GM23338 (cell line): ENCODE measurements around the gene BEND5. TPM values are rescaled to one million over a fixed set of nuclear protein-coding genes. Genes with fewer than 3 reads are reported as not detected.

Experiments
- ATAC-seq: fragments of 200-7000 bp; cut with Tn5 transposase; 3 replicates; pipeline ENCODE4 v1.9.1; 2020
- DNase-seq: peaks from one replicate; pipeline ENCODE4 v3.0.0-alpha.2; 2015; ENCODE audit warnings: low spot score
- H2AFZ ChIP-seq: fragments of 200-600 bp; sonication (generic); 2 replicates; pipeline ENCODE4 v1.8.0; 2016; ENCODE audit warnings: antibody characterized with exemption, mild to moderate bottlenecking, moderate library complexity
- H3F3A ChIP-seq: fragments of 200-600 bp; sonication (generic); replicated peaks from 2 replicates; pipeline ENCODE4 v1.8.0; 2017; ENCODE audit warnings: antibody characterized with exemption, mixed run types, low read depth
- H3K27ac ChIP-seq: fragments of 200-600 bp; sonication (generic); 2 replicates; pipeline ENCODE4 v1.6.1; 2016; ENCODE audit warnings: low read depth
- H3K27me3 ChIP-seq: fragments of 200-600 bp; sonication (generic); 2 replicates; pipeline ENCODE4 v1.8.0; 2016; ENCODE audit warnings: mild to moderate bottlenecking, mixed run types, moderate library complexity; ENCODE audit not compliant: insufficient read depth
- H3K36me3 ChIP-seq: fragments of 200-600 bp; sonication (generic); 2 replicates; pipeline ENCODE4 v1.8.0; 2016; ENCODE audit warnings: mild to moderate bottlenecking; ENCODE audit not compliant: insufficient read depth
- H3K4me1 ChIP-seq: fragments of 200-600 bp; sonication (generic); 2 replicates; pipeline ENCODE4 v1.8.0; 2016; ENCODE audit warnings: mild to moderate bottlenecking, moderate library complexity; ENCODE audit not compliant: insufficient read depth
- H3K4me2 ChIP-seq: fragments of 200-600 bp; sonication (generic); 2 replicates; pipeline ENCODE4 v1.7.1; 2017; ENCODE audit warnings: mixed run types
- H3K4me3 ChIP-seq: fragments of 200-600 bp; sonication (generic); 2 replicates; pipeline ENCODE4 v1.6.1; 2016; ENCODE audit warnings: mixed run types
- H3K79me2 ChIP-seq: fragments of 200-600 bp; sonication (generic); replicated peaks from 2 replicates; pipeline ENCODE4 v1.8.0; 2017; ENCODE audit warnings: mild to moderate bottlenecking; ENCODE audit not compliant: insufficient read depth
- H3K9me2 ChIP-seq: fragments of 200-600 bp; sonication (generic); 2 replicates; pipeline ENCODE4 v1.8.0; 2017; ENCODE audit not compliant: insufficient read depth
- H4K20me1 ChIP-seq: fragments of 200-600 bp; sonication (generic); replicated peaks from 2 replicates; pipeline ENCODE4 v1.8.0; 2017; ENCODE audit warnings: mild to moderate bottlenecking; ENCODE audit not compliant: insufficient read depth
- H3K27ac Mint-ChIP-seq: 2 replicates; pipeline ENCODE4 v1.8.0; 2020; ENCODE audit warnings: inconsistent platforms, mild to moderate bottlenecking, moderate library complexity, mixed read lengths
- H3K27me3 Mint-ChIP-seq: 3 replicates; pipeline ENCODE4 v1.8.0; 2022; ENCODE audit warnings: low read depth, mild to moderate bottlenecking, moderate library complexity, mixed read lengths, inconsistent platforms; ENCODE audit not compliant: insufficient read depth, poor library complexity
- H3K36me3 Mint-ChIP-seq: 3 replicates; pipeline ENCODE4 v1.8.0; 2021; ENCODE audit warnings: low read depth, mild to moderate bottlenecking, inconsistent platforms, moderate library complexity, mixed read lengths
- H3K4me1 Mint-ChIP-seq: 3 replicates; pipeline ENCODE4 v1.8.0; 2020; ENCODE audit warnings: mild to moderate bottlenecking, inconsistent platforms, mixed read lengths
- H3K4me3 Mint-ChIP-seq: 3 replicates; pipeline ENCODE4 v1.8.0; 2021; ENCODE audit warnings: moderate library complexity, mild to moderate bottlenecking, inconsistent platforms, mixed read lengths
- H3K9me3 Mint-ChIP-seq: 3 replicates; pipeline ENCODE4 v1.8.0; 2020; ENCODE audit warnings: moderate library complexity, mild to moderate bottlenecking, inconsistent platforms, mixed read lengths
- CREB1 ChIP-seq: fragments of 250-450 bp; sonication (Bioruptor Pico); IDR thresholded peaks from 2 replicates; pipeline ENCODE4 v1.5.0; 2020; ENCODE audit warnings: low read depth, mild to moderate bottlenecking, moderate library complexity
- EZH2 ChIP-seq: fragments of 200-600 bp; sonication (generic); IDR thresholded peaks from one replicate; pipeline ENCODE4 v1.8.0; 2017; ENCODE audit warnings: antibody characterized with exemption, mild to moderate bottlenecking, low read depth; ENCODE audit not compliant: unreplicated experiment
- EZH2phosphoT487 ChIP-seq: fragments of 200-600 bp; sonication (generic); IDR thresholded peaks from one replicate; pipeline ENCODE4 v1.8.1; 2018; ENCODE audit warnings: antibody characterized with exemption; ENCODE audit not compliant: unreplicated experiment
- NANOG ChIP-seq: IDR thresholded peaks from 2 replicates; pipeline ENCODE4 v1.6.1; 2016; ENCODE audit warnings: antibody characterized with exemption, borderline replicate concordance
- POLR2AphosphoS5 ChIP-seq: IDR thresholded peaks from 2 replicates; pipeline ENCODE4 v1.6.1; 2016; ENCODE audit warnings: antibody characterized with exemption, low read depth
- STAT1 ChIP-seq: IDR thresholded peaks from one replicate; pipeline ENCODE4 v1.6.1; 2016; ENCODE audit warnings: antibody characterized with exemption; ENCODE audit not compliant: unreplicated experiment
- ZNF114 ChIP-seq: fragments of 250-450 bp; sonication (Bioruptor Pico); IDR thresholded peaks from 2 replicates; pipeline ENCODE4 v1.5.0; 2020; ENCODE audit warnings: mild to moderate bottlenecking, moderate library complexity
- polyA plus RNA-seq: library from polyadenylated mRNA; unstranded; fragments of >200 nt; fragmentation: Nextera tagmentation; extraction: Ambion mirVana; gene quantifications from 2 replicates; pipeline ENCODE4 v1.2.1, GENCODE V29; 2016
- total RNA-seq: library from RNA; depleted of rRNA; stranded (reverse); fragments of >200 nt; shearing (Covaris generic); gene quantifications from 2 replicates; pipeline ENCODE4 v1.2.3, GENCODE V29; 2014
- TF ChIP-seq, protein P1 (sequence below): IDR thresholded peaks from one replicate; pipeline ENCODE4 v1.6.1; 2018; ENCODE audit warnings: antibody characterized with exemption; ENCODE audit not compliant: unreplicated experiment
- TF ChIP-seq, protein P2 (sequence below), 2 experiments: fragments of 200-600 bp in 1 of 2; sonication (generic) in 1 of 2; conservative IDR thresholded peaks; 2 replicates each; pipeline versions ENCODE4 v1.5.1 to v1.6.1; 2016 to 2017; ENCODE audit warnings: antibody characterized with exemption in 2 of 2, low read depth in 2 of 2, mild to moderate bottlenecking in 2 of 2, moderate library complexity in 1 of 2
- TF ChIP-seq, protein P3 (sequence below): IDR thresholded peaks from 2 replicates; pipeline ENCODE4 v1.6.1; 2016; ENCODE audit warnings: antibody characterized with exemption
- TF ChIP-seq, protein P4 (sequence below): fragments of 250-450 bp; sonication (Bioruptor Pico); IDR thresholded peaks from 2 replicates; pipeline ENCODE4 v1.5.0; 2020; ENCODE audit warnings: mild to moderate bottlenecking, moderate library complexity

Gene BEND5
- total and polyA plus RNA-seq, 2 experiments from 2014 or later, result 6.8 to 12.3 TPM

DNA sequence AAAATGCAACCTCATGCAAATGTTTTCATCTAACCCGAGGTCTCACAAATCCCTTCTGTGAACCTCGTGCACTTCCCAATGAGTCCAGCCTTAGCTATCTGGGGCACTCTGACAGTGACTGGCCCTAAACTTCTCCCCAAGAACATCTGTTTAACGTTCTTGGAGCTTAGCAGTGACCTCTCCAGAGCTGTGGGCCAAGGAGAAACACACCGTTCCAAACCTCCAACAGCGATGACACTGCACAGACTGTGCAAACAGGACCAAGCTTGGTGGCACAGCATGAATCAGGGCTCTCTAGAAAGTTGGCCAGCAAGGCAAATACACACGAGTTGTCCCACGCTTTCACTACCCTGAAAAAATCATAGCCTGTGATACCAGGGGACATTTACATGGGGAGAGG lies 15.8 kb downstream of the BEND5 start (continued):
- TF ChIP-seq STAT1 (no peak), EZH2phosphoT487 (no peak), NANOG (no peak), POLR2AphosphoS5 (no peak)
- TF ChIP-seq, protein P1, sequence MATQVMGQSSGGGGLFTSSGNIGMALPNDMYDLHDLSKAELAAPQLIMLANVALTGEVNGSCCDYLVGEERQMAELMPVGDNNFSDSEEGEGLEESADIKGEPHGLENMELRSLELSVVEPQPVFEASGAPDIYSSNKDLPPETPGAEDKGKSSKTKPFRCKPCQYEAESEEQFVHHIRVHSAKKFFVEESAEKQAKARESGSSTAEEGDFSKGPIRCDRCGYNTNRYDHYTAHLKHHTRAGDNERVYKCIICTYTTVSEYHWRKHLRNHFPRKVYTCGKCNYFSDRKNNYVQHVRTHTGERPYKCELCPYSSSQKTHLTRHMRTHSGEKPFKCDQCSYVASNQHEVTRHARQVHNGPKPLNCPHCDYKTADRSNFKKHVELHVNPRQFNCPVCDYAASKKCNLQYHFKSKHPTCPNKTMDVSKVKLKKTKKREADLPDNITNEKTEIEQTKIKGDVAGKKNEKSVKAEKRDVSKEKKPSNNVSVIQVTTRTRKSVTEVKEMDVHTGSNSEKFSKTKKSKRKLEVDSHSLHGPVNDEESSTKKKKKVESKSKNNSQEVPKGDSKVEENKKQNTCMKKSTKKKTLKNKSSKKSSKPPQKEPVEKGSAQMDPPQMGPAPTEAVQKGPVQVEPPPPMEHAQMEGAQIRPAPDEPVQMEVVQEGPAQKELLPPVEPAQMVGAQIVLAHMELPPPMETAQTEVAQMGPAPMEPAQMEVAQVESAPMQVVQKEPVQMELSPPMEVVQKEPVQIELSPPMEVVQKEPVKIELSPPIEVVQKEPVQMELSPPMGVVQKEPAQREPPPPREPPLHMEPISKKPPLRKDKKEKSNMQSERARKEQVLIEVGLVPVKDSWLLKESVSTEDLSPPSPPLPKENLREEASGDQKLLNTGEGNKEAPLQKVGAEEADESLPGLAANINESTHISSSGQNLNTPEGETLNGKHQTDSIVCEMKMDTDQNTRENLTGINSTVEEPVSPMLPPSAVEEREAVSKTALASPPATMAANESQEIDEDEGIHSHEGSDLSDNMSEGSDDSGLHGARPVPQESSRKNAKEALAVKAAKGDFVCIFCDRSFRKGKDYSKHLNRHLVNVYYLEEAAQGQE, result no peak

DNA sequence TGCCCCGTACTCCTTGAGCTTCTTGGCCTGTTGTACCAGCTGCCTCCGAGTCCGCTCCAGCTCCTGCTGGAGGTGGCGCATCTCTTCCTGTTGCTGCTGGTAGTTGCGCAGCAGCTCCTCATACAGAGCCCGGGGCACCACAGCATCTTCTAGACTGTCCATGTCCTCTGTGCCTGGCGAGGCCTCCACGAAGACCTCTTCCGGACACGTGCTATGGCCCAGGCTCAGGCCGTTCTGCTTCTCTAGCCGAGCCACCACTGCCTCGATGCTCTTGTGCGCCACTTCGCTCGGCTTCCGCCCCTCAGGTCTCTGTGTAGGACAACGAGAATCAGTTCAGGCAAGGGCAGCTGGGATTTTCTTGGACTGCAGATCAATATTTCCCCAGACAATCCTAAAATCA lies 17.7 kb downstream of the BEND5 start:
- Histone ChIP-seq H3K4me1 (peaks cover 16% of the 10 kb centered on the region; the same call in 1 of the 2 replicates), H3K4me2 (no peak overlapping the region), H3K79me2 (no peaks in the 10 kb centered on the region), H3F3A (no peaks in the 10 kb centered on the region), H3K27me3 (no peaks in the 10 kb centered on the region), H4K20me1 (no peaks in the 10 kb centered on the region), H3K27ac (no peak overlapping the region), H2AFZ (no peak overlapping the region), H3K4me3 (no peak overlapping the region), H3K9me2 (peaks cover 9% of the 10 kb centered on the region; the same call in 1 of the 2 replicates), H3K36me3 (peaks cover 8% of the 10 kb centered on the region)
- TF ChIP-seq EZH2 (no peak), ZNF114 (CRISPR knock-in tag) (no peak), CREB1 (CRISPR knock-in tag) (no peak), POLR2AphosphoS5 (no peak), NANOG (no peak), STAT1 (no peak), EZH2phosphoT487 (no peak)
- TF ChIP-seq, protein P2, sequence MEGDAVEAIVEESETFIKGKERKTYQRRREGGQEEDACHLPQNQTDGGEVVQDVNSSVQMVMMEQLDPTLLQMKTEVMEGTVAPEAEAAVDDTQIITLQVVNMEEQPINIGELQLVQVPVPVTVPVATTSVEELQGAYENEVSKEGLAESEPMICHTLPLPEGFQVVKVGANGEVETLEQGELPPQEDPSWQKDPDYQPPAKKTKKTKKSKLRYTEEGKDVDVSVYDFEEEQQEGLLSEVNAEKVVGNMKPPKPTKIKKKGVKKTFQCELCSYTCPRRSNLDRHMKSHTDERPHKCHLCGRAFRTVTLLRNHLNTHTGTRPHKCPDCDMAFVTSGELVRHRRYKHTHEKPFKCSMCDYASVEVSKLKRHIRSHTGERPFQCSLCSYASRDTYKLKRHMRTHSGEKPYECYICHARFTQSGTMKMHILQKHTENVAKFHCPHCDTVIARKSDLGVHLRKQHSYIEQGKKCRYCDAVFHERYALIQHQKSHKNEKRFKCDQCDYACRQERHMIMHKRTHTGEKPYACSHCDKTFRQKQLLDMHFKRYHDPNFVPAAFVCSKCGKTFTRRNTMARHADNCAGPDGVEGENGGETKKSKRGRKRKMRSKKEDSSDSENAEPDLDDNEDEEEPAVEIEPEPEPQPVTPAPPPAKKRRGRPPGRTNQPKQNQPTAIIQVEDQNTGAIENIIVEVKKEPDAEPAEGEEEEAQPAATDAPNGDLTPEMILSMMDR (conservative IDR thresholded peaks at IDR 0.05; ENCODE audit: low read depth in 2 of 2), result no peak
- TF ChIP-seq, protein P3, sequence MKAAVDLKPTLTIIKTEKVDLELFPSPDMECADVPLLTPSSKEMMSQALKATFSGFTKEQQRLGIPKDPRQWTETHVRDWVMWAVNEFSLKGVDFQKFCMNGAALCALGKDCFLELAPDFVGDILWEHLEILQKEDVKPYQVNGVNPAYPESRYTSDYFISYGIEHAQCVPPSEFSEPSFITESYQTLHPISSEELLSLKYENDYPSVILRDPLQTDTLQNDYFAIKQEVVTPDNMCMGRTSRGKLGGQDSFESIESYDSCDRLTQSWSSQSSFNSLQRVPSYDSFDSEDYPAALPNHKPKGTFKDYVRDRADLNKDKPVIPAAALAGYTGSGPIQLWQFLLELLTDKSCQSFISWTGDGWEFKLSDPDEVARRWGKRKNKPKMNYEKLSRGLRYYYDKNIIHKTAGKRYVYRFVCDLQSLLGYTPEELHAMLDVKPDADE, result no peak
- TF ChIP-seq, protein P4, sequence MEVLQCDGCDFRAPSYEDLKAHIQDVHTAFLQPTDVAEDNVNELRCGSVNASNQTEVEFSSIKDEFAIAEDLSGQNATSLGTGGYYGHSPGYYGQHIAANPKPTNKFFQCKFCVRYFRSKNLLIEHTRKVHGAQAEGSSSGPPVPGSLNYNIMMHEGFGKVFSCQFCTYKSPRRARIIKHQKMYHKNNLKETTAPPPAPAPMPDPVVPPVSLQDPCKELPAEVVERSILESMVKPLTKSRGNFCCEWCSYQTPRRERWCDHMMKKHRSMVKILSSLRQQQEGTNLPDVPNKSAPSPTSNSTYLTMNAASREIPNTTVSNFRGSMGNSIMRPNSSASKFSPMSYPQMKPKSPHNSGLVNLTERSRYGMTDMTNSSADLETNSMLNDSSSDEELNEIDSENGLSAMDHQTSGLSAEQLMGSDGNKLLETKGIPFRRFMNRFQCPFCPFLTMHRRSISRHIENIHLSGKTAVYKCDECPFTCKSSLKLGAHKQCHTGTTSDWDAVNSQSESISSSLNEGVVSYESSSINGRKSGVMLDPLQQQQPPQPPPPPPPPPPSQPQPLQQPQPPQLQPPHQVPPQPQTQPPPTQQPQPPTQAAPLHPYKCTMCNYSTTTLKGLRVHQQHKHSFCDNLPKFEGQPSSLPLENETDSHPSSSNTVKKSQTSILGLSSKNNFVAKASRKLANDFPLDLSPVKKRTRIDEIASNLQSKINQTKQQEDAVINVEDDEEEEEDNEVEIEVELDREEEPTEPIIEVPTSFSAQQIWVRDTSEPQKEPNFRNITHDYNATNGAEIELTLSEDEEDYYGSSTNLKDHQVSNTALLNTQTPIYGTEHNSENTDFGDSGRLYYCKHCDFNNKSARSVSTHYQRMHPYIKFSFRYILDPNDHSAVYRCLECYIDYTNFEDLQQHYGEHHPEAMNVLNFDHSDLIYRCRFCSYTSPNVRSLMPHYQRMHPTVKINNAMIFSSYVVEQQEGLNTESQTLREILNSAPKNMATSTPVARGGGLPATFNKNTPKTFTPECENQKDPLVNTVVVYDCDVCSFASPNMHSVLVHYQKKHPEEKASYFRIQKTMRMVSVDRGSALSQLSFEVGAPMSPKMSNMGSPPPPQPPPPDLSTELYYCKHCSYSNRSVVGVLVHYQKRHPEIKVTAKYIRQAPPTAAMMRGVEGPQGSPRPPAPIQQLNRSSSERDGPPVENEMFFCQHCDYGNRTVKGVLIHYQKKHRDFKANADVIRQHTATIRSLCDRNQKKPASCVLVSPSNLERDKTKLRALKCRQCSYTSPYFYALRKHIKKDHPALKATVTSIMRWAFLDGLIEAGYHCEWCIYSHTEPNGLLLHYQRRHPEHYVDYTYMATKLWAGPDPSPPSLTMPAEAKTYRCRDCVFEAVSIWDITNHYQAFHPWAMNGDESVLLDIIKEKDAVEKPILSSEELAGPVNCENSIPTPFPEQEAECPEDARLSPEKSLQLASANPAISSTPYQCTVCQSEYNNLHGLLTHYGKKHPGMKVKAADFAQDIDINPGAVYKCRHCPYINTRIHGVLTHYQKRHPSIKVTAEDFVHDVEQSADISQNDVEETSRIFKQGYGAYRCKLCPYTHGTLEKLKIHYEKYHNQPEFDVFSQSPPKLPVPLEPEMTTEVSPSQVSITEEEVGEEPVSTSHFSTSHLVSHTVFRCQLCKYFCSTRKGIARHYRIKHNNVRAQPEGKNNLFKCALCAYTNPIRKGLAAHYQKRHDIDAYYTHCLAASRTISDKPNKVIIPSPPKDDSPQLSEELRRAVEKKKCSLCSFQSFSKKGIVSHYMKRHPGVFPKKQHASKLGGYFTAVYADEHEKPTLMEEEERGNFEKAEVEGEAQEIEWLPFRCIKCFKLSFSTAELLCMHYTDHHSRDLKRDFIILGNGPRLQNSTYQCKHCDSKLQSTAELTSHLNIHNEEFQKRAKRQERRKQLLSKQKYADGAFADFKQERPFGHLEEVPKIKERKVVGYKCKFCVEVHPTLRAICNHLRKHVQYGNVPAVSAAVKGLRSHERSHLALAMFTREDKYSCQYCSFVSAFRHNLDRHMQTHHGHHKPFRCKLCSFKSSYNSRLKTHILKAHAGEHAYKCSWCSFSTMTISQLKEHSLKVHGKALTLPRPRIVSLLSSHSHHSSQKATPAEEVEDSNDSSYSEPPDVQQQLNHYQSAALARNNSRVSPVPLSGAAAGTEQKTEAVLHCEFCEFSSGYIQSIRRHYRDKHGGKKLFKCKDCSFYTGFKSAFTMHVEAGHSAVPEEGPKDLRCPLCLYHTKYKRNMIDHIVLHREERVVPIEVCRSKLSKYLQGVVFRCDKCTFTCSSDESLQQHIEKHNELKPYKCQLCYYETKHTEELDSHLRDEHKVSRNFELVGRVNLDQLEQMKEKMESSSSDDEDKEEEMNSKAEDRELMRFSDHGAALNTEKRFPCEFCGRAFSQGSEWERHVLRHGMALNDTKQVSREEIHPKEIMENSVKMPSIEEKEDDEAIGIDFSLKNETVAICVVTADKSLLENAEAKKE (CRISPR knock-in tag), result no peak
- Mint-ChIP-seq H3K27ac (no peak overlapping the region), H3K36me3 (peaks cover 30% of the 10 kb centered on the region), H3K4me1 (peaks cover 27% of the 10 kb centered on the region), H3K27me3 (peaks cover 4% of the 10 kb centered on the region), H3K9me3 (no peaks in the 10 kb centered on the region), H3K4me3 (no peak overlapping the region)
- DNase-seq (no peak), ATAC-seq (no peak)
